Hematopoietic multipotent progenitor cell treated with erythropoietin and hydrocortisone succinate and interleukin-3 and kit ligand, for 15 days (in vitro differentiated cells): Measurements from ENCODE around the gene AGRN.
"Not testable (repeated sequence)": the region's sequence is repeated elsewhere in the genome, so short reads cannot be mapped to it uniquely, and the experiment has no call there.

ENCODE experiments used
- DNase-seq: peaks from one replicate; pipeline ENCODE4 v3.0.0-alpha.2; 2015; ENCODE audit warnings: low spot score

Gene AGRN

GRCh38 chr1:1092894-1093609 lies 73.1 kb downstream of the AGRN start:
- DNase-seq, result no peak

DNA sequence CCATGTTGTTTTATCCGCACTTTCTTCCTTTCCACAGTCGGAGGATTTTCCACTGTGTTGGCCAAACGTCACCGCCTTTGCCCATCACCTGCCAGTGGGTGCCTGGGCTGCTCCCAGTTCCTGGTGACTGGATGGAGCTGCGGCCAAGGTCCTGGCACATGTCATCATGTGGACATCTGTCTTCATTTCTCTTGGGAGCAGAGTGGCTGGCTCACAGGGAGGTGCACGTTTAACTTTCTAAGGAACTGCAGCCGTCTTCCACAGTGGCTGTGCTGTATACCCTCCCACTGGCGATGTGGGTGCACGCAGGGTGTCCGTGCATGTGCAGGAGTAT lies 73.7 kb downstream of the AGRN start:
- no peak for DNase-seq

DNA sequence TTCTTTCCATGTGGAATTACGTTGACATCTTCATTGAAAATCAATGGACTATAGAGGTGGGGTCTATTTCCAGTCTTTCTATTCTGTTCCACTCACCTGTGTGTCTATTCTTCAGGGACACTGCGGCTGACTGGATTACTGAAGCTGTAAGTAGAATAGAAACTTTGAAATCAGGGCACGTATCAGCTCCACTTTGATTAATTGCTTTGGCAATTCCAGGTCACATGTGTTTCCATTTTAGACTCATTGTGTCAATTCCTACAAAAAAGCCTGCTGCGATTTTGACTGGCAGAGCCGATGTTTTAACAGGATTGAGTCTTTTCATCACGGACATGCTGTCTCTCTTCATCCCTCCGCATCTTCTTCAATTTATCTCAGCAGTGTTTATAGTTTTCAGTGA lies 75.1 kb downstream of the AGRN start:
- DNase-seq, result no peak

DNA sequence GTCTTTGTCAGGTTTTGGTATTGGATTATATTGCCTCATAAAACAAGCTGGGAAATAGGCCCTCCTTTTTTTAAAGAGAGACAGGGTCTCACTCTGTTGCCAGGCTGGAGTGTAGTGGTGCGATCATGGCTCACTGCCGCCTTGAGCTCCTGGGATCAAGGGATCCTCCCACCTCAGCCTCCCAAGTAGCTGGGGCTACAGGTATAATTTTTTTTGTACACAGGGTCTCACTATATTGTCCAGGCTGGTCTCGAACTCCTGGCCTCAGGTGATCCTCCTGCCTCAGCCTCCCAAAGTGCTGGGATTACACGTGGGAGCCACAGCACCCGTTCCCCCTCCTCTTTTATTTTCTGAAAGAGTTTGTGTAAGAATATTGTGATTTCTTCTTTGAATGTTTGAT lies 76.2 kb downstream of the AGRN start:
- DNase-seq, result not testable (repeated sequence)

- no peak for DNase-seq
Measured at GRCh38 chr1:1098681-1099421, 78.9 kb downstream of the AGRN start.

DNA sequence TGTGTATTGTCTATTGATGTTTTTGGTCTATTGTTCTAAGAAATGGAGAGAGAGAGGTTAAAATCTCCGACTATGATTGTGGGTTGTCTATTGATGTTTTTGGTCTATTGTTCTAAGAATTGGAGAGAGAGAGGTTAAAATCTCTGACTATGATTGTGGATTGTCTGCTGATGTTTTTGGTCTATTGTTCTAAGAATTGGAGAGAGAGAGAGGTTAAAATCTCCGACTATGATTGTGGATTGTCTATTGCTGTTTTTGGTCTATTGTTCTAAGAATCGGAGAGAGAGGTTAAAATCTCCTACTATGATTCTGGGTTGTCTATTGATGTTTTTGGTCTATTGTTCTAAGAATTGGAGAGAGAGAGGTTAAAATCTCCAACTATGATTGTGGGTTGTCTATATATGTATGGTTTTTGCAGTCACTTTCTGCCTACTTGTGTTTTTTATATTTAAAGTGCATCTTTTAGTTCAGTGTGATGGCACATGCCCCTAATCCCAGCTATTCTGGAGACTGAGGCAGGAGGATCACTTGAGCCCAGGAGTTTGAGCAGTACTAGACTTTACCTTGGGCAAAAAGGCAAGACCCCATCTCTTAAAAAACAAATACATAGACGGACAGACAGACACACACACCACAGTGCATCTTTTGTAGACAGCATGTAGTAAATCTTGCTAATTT lies 79.7 kb downstream of the AGRN start:
- DNase-seq, result no peak

DNA sequence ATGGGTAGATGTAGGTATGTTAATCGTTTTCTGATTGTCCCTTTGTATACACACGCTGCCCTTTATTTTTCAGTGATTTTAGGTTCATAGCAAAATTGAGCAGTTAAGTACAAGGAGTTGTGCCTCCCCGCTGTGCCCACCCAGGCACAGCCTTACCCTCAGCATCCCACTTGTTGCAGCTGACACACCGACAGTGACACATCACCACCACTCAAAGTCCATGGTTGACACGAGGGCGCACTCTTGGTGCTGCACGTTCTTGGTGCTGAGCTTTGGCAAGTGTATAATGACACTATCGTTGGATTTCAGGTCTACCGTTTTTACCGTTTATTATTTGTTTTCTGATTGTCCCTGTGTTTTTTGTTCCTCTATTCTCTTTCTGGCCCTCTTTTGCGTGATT lies 80.4 kb downstream of the AGRN start:
- no peak for DNase-seq

GRCh38 chr1:1101503-1101902 lies 81.6 kb downstream of the AGRN start:
- no peak for DNase-seq

DNA sequence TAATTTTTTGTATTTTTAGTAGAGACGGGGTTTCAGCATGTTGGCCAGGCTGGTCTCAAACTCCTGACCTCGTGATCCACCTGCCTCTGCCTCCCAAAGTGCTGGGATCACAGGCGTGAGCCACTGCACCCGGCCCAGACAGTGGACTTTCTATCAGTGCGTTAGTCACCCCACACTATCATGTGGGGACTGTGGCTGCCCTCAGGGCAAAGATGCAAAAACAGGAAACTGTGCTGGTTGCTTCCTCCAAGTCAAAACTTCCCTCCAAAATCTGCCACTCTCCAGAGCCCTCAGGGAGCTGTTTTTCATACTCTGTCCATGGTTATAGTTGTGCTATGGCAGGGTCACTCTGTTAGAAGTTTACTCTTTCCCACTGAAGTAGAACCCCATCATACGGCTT lies 84.2 kb downstream of the AGRN start:
- DNase-seq, result not testable (repeated sequence)
